KMS-11 (cell line): Measurements from ENCODE around the gene CROT.

Experiments
- H2AFZ ChIP-seq: fragments of 200-600 bp; sonication (generic); 2 replicates; pipeline ENCODE4 v1.6.1; 2016; ENCODE audit warnings: antibody characterized with exemption, mixed run types, low read depth
- H3K27ac ChIP-seq: fragments of 200-600 bp; sonication (generic); 2 replicates; pipeline ENCODE4 v1.6.1; 2016; ENCODE audit warnings: mild to moderate bottlenecking, mixed run types
- H3K27me3 ChIP-seq: fragments of 200-600 bp; sonication (generic); 2 replicates; pipeline ENCODE4 v1.6.1; 2017; ENCODE audit warnings: mild to moderate bottlenecking, low read depth, mixed run types, moderate library complexity; ENCODE audit not compliant: insufficient read depth
- H3K36me3 ChIP-seq: fragments of 200-600 bp; sonication (generic); 2 replicates; pipeline ENCODE4 v1.6.1; 2017; ENCODE audit warnings: mild to moderate bottlenecking, mixed run types; ENCODE audit not compliant: insufficient read depth
- H3K4me1 ChIP-seq: fragments of 200-600 bp; sonication (generic); 2 replicates; pipeline ENCODE4 v1.6.1; 2016; ENCODE audit warnings: mild to moderate bottlenecking, low read depth, mixed run types; ENCODE audit not compliant: poor library complexity, severe bottlenecking
- H3K4me2 ChIP-seq: fragments of 200-600 bp; sonication (generic); 2 replicates; pipeline ENCODE4 v1.7.0; 2016; ENCODE audit warnings: mild to moderate bottlenecking, mixed run types
- H3K4me3 ChIP-seq: fragments of 200-600 bp; sonication (generic); IDR thresholded peaks from 2 replicates; pipeline ENCODE4 v1.6.1; 2017; ENCODE audit warnings: low read depth, low read length, mixed read lengths; ENCODE audit not compliant: insufficient read depth
- H3K79me2 ChIP-seq: fragments of 200-600 bp; sonication (generic); 2 replicates; pipeline ENCODE4 v1.6.1; 2016; ENCODE audit warnings: low read depth, mixed run types; ENCODE audit not compliant: insufficient read depth
- H3K9ac ChIP-seq: fragments of 200-600 bp; sonication (generic); 2 replicates; pipeline ENCODE4 v1.6.1; 2016; ENCODE audit warnings: mild to moderate bottlenecking, mixed run types
- H4K20me1 ChIP-seq: fragments of 200-600 bp; sonication (generic); 2 replicates; pipeline ENCODE4 v1.6.1; 2016; ENCODE audit warnings: mild to moderate bottlenecking, mixed run types; ENCODE audit not compliant: insufficient read depth
- CTCF ChIP-seq: fragments of 200-600 bp; sonication (generic); conservative IDR thresholded peaks from 2 replicates; pipeline ENCODE4 v1.6.1; 2017; ENCODE audit warnings: low read depth, mild to moderate bottlenecking, antibody characterized with exemption, low read length, moderate library complexity, mixed read lengths

Gene CROT

GRCh38 chr7:87363342-87363741, 17.9 kb downstream of the CROT start:
- H3K4me1 ChIP-seq, result no peaks in the 10 kb centered on the region
- no peaks in the 10 kb centered on the region for H4K20me1 ChIP-seq
- TF ChIP-seq CTCF, result no peak
- H3K4me3 ChIP-seq, result no peak overlapping the region
- no peaks in the 10 kb centered on the region for H3K27me3 ChIP-seq
- H2AFZ ChIP-seq, result no peak overlapping the region
- no peaks in the 10 kb centered on the region for H3K79me2 ChIP-seq
- no peak overlapping the region for H3K27ac ChIP-seq
- no peaks in the 10 kb centered on the region for H3K36me3 ChIP-seq
- no peak overlapping the region for H3K4me2 ChIP-seq
- H3K9ac ChIP-seq, result no peak overlapping the region

GRCh38 chr7:87364246-87364645, 18.8 kb downstream of the CROT start:
- Histone ChIP-seq H3K4me2 (no peak overlapping the region), H3K27ac (no peak overlapping the region), H4K20me1 (no peaks in the 10 kb centered on the region), H3K4me1 (peaks cover 7% of the 10 kb centered on the region), H3K4me3 (no peak overlapping the region), H3K27me3 (no peaks in the 10 kb centered on the region), H3K79me2 (no peaks in the 10 kb centered on the region), H3K36me3 (no peaks in the 10 kb centered on the region), H2AFZ (no peak overlapping the region), H3K9ac (no peak overlapping the region)
- no peak for TF ChIP-seq CTCF

GRCh38 chr7:87369216-87369615, 23.8 kb downstream of the CROT start:
- H3K9ac ChIP-seq, result no peak overlapping the region
- no peak for TF ChIP-seq CTCF
- H2AFZ ChIP-seq, result no peak overlapping the region
- no peak overlapping the region for H3K4me3 ChIP-seq
- no peaks in the 10 kb centered on the region for H3K79me2 ChIP-seq
- H3K36me3 ChIP-seq, result no peaks in the 10 kb centered on the region
- no peaks in the 10 kb centered on the region for H3K27me3 ChIP-seq
- H3K27ac ChIP-seq, result no peak overlapping the region
- peaks cover 25% of the 10 kb centered on the region for H3K4me1 ChIP-seq
- H3K4me2 ChIP-seq, result peak overlapping the region; percentile 44
- no peaks in the 10 kb centered on the region for H4K20me1 ChIP-seq

GRCh38 chr7:87370660-87371180, 25.3 kb downstream of the CROT start:
- no peak for TF ChIP-seq CTCF
- Histone ChIP-seq H3K4me2 (no peak overlapping the region), H3K79me2 (no peaks in the 10 kb centered on the region), H3K4me3 (no peak overlapping the region), H3K36me3 (no peaks in the 10 kb centered on the region), H2AFZ (no peak overlapping the region), H4K20me1 (no peaks in the 10 kb centered on the region), H3K9ac (no peak overlapping the region), H3K27me3 (no peaks in the 10 kb centered on the region), H3K27ac (no peak overlapping the region), H3K4me1 (peaks cover 25% of the 10 kb centered on the region)
